Measurements from ENCODE around the gene SCLT1.

GRCh38 chr4:129098531-129099001 is 5.2 kb upstream of the SCLT1 start:
- TF ChIP-seq CTCF (conservative IDR thresholded peaks at IDR 0.05; ENCODE audit: low read length) (no peak), EZH2phosphoT487 (IDR thresholded peaks at IDR 0.05; ENCODE audit: borderline replicate concordance) (no peak)

Measured in Loucy (cell line).